ENCODE results near the gene NFATC2. TPM values are rescaled to one million over a fixed set of nuclear protein-coding genes. Genes with fewer than 3 reads are reported as not detected.
A peak's percentile ranks its signal among the peaks of the same experiment; 100 is the strongest.

The NFATC2 gene
- total and polyA plus RNA-seq, 12 donors = 0.61 to 7.7 (median 4.0) TPM

- intact Hi-C loops (cut with DNase I) = no loop called here
- H3K9me3 ChIP-seq (replicated peaks in 1 of 3) = no peaks in the 10 kb centered on the region
- peak in 2 of 7 donors; percentile 9 to 20 for DNase-seq
- H3K27ac ChIP-seq = no peak overlapping the region
- H3K36me3 ChIP-seq (replicated peaks in 1 of 2) = no peaks in the 10 kb centered on the region
- no peaks in the 10 kb centered on the region for H3K4me1 ChIP-seq (replicated peaks in 1 of 2)
- no peaks in the 10 kb centered on the region for H3K27me3 ChIP-seq
- WGBS, 4 donors = 75 to 85% (median 85%) methylated on average over 7 to 10 of the region's 10 CpGs
- no peak overlapping the region for H3K4me3 ChIP-seq
- no peak for TF ChIP-seq CTCF (IDR thresholded peaks at IDR 0.05)
- TF ChIP-seq POLR2A (IDR thresholded peaks at IDR 0.05) = no peak
These were observed 138.0 kb downstream of the NFATC2 start for GRCh38 chr20:51404297-51405060.

GRCh38 chr20:51403466-51404220, 138.9 kb downstream of the NFATC2 start:
- TF ChIP-seq POLR2A (IDR thresholded peaks at IDR 0.05) (no peak), CTCF (IDR thresholded peaks at IDR 0.05) (no peak)
- Histone ChIP-seq H3K27me3 (no peaks in the 10 kb centered on the region), H3K4me3 (no peak overlapping the region), H3K4me1 (replicated peaks in 1 of 2) (no peaks in the 10 kb centered on the region), H3K9me3 (replicated peaks in 1 of 3) (no peaks in the 10 kb centered on the region), H3K36me3 (replicated peaks in 1 of 2) (no peaks in the 10 kb centered on the region), H3K27ac (no peak overlapping the region)
- intact Hi-C loops (cut with DNase I) = no loop called here
- WGBS, 4 donors = 93 to 96% (median 95%) methylated on average over 9 of the region's 9 CpGs
- no peak for DNase-seq

- H3K36me3 ChIP-seq (replicated peaks in 1 of 2) = no peaks in the 10 kb centered on the region
- H3K4me3 ChIP-seq = no peak overlapping the region
- WGBS, 4 donors = 53 to 63% (median 56%) methylated on average over 2 of the region's 2 CpGs
- no peak overlapping the region for H3K27ac ChIP-seq
- H3K9me3 ChIP-seq (replicated peaks in 1 of 3) = no peaks in the 10 kb centered on the region
- no peaks in the 10 kb centered on the region for H3K27me3 ChIP-seq
- TF ChIP-seq CTCF (IDR thresholded peaks at IDR 0.05) (no peak), POLR2A (IDR thresholded peaks at IDR 0.05) (no peak)
- no peaks in the 10 kb centered on the region for H3K4me1 ChIP-seq (replicated peaks in 1 of 2)
- intact Hi-C loops (cut with DNase I) = no loop called here
- no peak for DNase-seq
These were observed 140.3 kb downstream of the NFATC2 start for GRCh38 chr20:51402201-51402600.

GRCh38 chr20:51401496-51401895, 141.0 kb downstream of the NFATC2 start:
- no peaks in the 10 kb centered on the region for H3K4me1 ChIP-seq (replicated peaks in 1 of 2)
- 88 to 94% (median 93%) methylated on average over 4 of the region's 4 CpGs for WGBS, 4 donors
- no peaks in the 10 kb centered on the region for H3K36me3 ChIP-seq (replicated peaks in 1 of 2)
- H3K27ac ChIP-seq = no peak overlapping the region
- no peaks in the 10 kb centered on the region for H3K27me3 ChIP-seq
- DNase-seq = no peak
- no peaks in the 10 kb centered on the region for H3K9me3 ChIP-seq (replicated peaks in 1 of 3)
- no peak overlapping the region for H3K4me3 ChIP-seq
- intact Hi-C loops (cut with DNase I) = no loop called here
- no peak for TF ChIP-seq CTCF (IDR thresholded peaks at IDR 0.05)
- TF ChIP-seq POLR2A (IDR thresholded peaks at IDR 0.05) = no peak
